ENCODE measurements around the gene ELFN1.

GRCh38 chr7:1732072-1732471 lies 62.0 kb downstream of the ELFN1 start:
- TF ChIP-seq, protein P1, sequence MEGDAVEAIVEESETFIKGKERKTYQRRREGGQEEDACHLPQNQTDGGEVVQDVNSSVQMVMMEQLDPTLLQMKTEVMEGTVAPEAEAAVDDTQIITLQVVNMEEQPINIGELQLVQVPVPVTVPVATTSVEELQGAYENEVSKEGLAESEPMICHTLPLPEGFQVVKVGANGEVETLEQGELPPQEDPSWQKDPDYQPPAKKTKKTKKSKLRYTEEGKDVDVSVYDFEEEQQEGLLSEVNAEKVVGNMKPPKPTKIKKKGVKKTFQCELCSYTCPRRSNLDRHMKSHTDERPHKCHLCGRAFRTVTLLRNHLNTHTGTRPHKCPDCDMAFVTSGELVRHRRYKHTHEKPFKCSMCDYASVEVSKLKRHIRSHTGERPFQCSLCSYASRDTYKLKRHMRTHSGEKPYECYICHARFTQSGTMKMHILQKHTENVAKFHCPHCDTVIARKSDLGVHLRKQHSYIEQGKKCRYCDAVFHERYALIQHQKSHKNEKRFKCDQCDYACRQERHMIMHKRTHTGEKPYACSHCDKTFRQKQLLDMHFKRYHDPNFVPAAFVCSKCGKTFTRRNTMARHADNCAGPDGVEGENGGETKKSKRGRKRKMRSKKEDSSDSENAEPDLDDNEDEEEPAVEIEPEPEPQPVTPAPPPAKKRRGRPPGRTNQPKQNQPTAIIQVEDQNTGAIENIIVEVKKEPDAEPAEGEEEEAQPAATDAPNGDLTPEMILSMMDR (optimal IDR thresholded peaks at IDR 0.05 in 1 of 3, IDR thresholded peaks at IDR 0.05 in 1 of 3, conservative IDR thresholded peaks at IDR 0.05 in 1 of 3; ENCODE audit: extremely low read depth in 1 of 3, insufficient read depth in 2 of 3, low read length in 3 of 3) = no peak
- TF ChIP-seq EZH2 (IDR thresholded peaks at IDR 0.05; ENCODE audit: low read length) = no peak

Data from keratinocyte (primary cell).